ENCODE measurements around the gene BEGAIN. TPM values are rescaled to one million over a fixed set of nuclear protein-coding genes. Genes with fewer than 3 reads are reported as not detected.

BEGAIN gene
- total and polyA plus RNA-seq, 12 donors: 0.39 to 59.0 (median 2.7) TPM

- TF ChIP-seq CTCF (IDR thresholded peaks at IDR 0.05) (no peak), POLR2A (IDR thresholded peaks at IDR 0.05) (no peak)
- H3K4me1 ChIP-seq (replicated peaks in 1 of 2): no peaks in the 10 kb centered on the region
- H3K27me3 ChIP-seq: no peaks in the 10 kb centered on the region
- no peaks in the 10 kb centered on the region for H3K9me3 ChIP-seq (replicated peaks in 1 of 3)
- no peak overlapping the region for H3K27ac ChIP-seq
- WGBS, 4 donors: 95 to 99% (median 97%) methylated on average over 2 of the region's 2 CpGs
- H3K36me3 ChIP-seq (replicated peaks in 1 of 2): no peaks in the 10 kb centered on the region
- intact Hi-C loops (cut with DNase I): no loop called here
- no peak for DNase-seq
- no peak overlapping the region for H3K4me3 ChIP-seq
Observed at GRCh38 chr14:100495917-100496316, 91.3 kb downstream of the BEGAIN start.

- DNase-seq: no peak
- no peaks in the 10 kb centered on the region for H3K9me3 ChIP-seq (replicated peaks in 1 of 3)
- no peaks in the 10 kb centered on the region for H3K36me3 ChIP-seq (replicated peaks in 1 of 2)
- intact Hi-C loops (cut with DNase I): no loop called here
- H3K4me1 ChIP-seq (replicated peaks in 1 of 2): no peaks in the 10 kb centered on the region
- TF ChIP-seq POLR2A (IDR thresholded peaks at IDR 0.05): no peak
- no peak for TF ChIP-seq CTCF (IDR thresholded peaks at IDR 0.05)
- WGBS, 4 donors: 89 to 100% (median 94%) methylated on average over 4 of the region's 4 CpGs
- no peak overlapping the region for H3K4me3 ChIP-seq
- no peak overlapping the region for H3K27ac ChIP-seq
- no peaks in the 10 kb centered on the region for H3K27me3 ChIP-seq
Observed at GRCh38 chr14:100494645-100495044, 92.6 kb downstream of the BEGAIN start.

- no peaks in the 10 kb centered on the region for H3K9me3 ChIP-seq (replicated peaks in 1 of 3)
- TF ChIP-seq CTCF (IDR thresholded peaks at IDR 0.05): no peak
- no peak for TF ChIP-seq POLR2A (IDR thresholded peaks at IDR 0.05)
- no peaks in the 10 kb centered on the region for H3K4me1 ChIP-seq (replicated peaks in 1 of 2)
- no peak for DNase-seq
- H3K4me3 ChIP-seq: no peak overlapping the region
- no peak overlapping the region for H3K27ac ChIP-seq
- H3K36me3 ChIP-seq (replicated peaks in 1 of 2): no peaks in the 10 kb centered on the region
- no peaks in the 10 kb centered on the region for H3K27me3 ChIP-seq
- 80 to 97% (median 89%) methylated on average over 4 of the region's 4 CpGs for WGBS, 4 donors
- intact Hi-C loops (cut with DNase I): no loop called here
Observed at GRCh38 chr14:100490252-100490651, 97.0 kb downstream of the BEGAIN start.

GRCh38 chr14:100488057-100488456, 99.2 kb downstream of the BEGAIN start:
- no peak overlapping the region for H3K27ac ChIP-seq
- intact Hi-C loops (cut with DNase I): no loop called here
- 50 to 93% (median 67%) methylated on average over 7 of the region's 7 CpGs for WGBS, 4 donors

More at GRCh38 chr14:100488057-100488456, 99.2 kb downstream of the BEGAIN start:
- no peak overlapping the region for H3K4me3 ChIP-seq
- no peaks in the 10 kb centered on the region for H3K9me3 ChIP-seq (replicated peaks in 1 of 3)
- H3K36me3 ChIP-seq (replicated peaks in 1 of 2): no peaks in the 10 kb centered on the region
- no peaks in the 10 kb centered on the region for H3K27me3 ChIP-seq
- H3K4me1 ChIP-seq (replicated peaks in 1 of 2): no peaks in the 10 kb centered on the region
- TF ChIP-seq CTCF (IDR thresholded peaks at IDR 0.05) (no peak), POLR2A (IDR thresholded peaks at IDR 0.05) (no peak)
- DNase-seq: no peak

Measured in adrenal gland (tissue), 12 donors.